Measurements from ENCODE around the gene SAMD3.
"Not testable (repeated sequence)": the region's sequence is repeated elsewhere in the genome, so short reads cannot be mapped to it uniquely, and the experiment has no call there.

The SAMD3 gene

DNA sequence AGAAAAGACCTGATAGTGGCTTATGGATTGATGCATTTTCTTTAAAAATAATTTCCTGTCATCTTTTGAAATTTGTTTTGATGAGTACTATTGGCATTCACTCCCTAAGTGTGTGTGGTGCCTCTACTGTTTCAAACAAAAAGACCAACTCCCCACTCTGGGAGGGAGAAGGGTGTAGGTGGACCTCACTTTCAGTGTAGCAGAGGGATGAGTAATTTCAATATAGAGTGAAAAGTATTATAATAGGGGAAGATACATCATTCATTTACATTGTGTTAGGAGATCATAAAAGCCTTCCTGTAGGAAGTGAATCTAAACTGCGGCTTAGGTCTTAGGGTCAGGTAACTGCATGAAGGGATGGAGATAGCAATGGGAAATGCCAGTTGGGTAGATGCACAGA is 46.4 kb downstream of the SAMD3 start:
- Histone ChIP-seq H3K9me3 (ENCODE audit: control insufficient read depth, insufficient read depth, low read length) (no peaks in the 10 kb centered on the region), H3F3A (ENCODE audit: control insufficient read depth, insufficient read depth) (no peaks in the 10 kb centered on the region), H3K27me3 (ENCODE audit: control insufficient read depth, low read length) (no peaks in the 10 kb centered on the region), H3K79me2 (ENCODE audit: control insufficient read depth, low read length) (no peaks in the 10 kb centered on the region), H4K20me1 (ENCODE audit: control insufficient read depth, insufficient read depth, low read depth, low read length) (no peaks in the 10 kb centered on the region), H3K36me3 (ENCODE audit: control insufficient read depth, low read length) (no peaks in the 10 kb centered on the region), H3K4me3 (ENCODE audit: low read length) (no peak overlapping the region), H3K9me2 (replicated peaks; ENCODE audit: control insufficient read depth, low read length) (no peaks in the 10 kb centered on the region), H3K4me2 (ENCODE audit: low read length) (no peak overlapping the region), H3K4me1 (ENCODE audit: control insufficient read depth, low read length) (no peaks in the 10 kb centered on the region), H3K27ac (ENCODE audit: low read depth, low read length) (no peak overlapping the region)
- TF ChIP-seq EZH2phosphoT487 (IDR thresholded peaks at IDR 0.05; ENCODE audit: borderline replicate concordance, low read length): no peak
- TF ChIP-seq, protein P1, sequence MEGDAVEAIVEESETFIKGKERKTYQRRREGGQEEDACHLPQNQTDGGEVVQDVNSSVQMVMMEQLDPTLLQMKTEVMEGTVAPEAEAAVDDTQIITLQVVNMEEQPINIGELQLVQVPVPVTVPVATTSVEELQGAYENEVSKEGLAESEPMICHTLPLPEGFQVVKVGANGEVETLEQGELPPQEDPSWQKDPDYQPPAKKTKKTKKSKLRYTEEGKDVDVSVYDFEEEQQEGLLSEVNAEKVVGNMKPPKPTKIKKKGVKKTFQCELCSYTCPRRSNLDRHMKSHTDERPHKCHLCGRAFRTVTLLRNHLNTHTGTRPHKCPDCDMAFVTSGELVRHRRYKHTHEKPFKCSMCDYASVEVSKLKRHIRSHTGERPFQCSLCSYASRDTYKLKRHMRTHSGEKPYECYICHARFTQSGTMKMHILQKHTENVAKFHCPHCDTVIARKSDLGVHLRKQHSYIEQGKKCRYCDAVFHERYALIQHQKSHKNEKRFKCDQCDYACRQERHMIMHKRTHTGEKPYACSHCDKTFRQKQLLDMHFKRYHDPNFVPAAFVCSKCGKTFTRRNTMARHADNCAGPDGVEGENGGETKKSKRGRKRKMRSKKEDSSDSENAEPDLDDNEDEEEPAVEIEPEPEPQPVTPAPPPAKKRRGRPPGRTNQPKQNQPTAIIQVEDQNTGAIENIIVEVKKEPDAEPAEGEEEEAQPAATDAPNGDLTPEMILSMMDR (IDR thresholded peaks at IDR 0.05; ENCODE audit: low read depth, low read length, poor library complexity, severe bottlenecking): no peak

- H3K9me3 ChIP-seq (ENCODE audit: control insufficient read depth, insufficient read depth, low read length); H3K4me2 ChIP-seq (ENCODE audit: low read length); H3K4me1 ChIP-seq (ENCODE audit: control insufficient read depth, low read length); H3K27me3 ChIP-seq (ENCODE audit: control insufficient read depth, low read length); H3K27ac ChIP-seq (ENCODE audit: low read depth, low read length); H3K4me3 ChIP-seq (ENCODE audit: low read length); H3K36me3 ChIP-seq (ENCODE audit: control insufficient read depth, low read length); H3K9me2 ChIP-seq (replicated peaks; ENCODE audit: control insufficient read depth, low read length); H4K20me1 ChIP-seq (ENCODE audit: control insufficient read depth, insufficient read depth, low read depth, low read length); H3K79me2 ChIP-seq (ENCODE audit: control insufficient read depth, low read length); H3F3A ChIP-seq (ENCODE audit: control insufficient read depth, insufficient read depth): not testable (repeated sequence)
These were observed 49.3 kb downstream of the SAMD3 start for GRCh38 chr6:130173377-130174004.

- not testable (repeated sequence) for H3K79me2 ChIP-seq (ENCODE audit: control insufficient read depth, low read length); H3K4me1 ChIP-seq (ENCODE audit: control insufficient read depth, low read length); H3K9me2 ChIP-seq (replicated peaks; ENCODE audit: control insufficient read depth, low read length); H3K27ac ChIP-seq (ENCODE audit: low read depth, low read length); H3K4me2 ChIP-seq (ENCODE audit: low read length); H3K36me3 ChIP-seq (ENCODE audit: control insufficient read depth, low read length); H3K9me3 ChIP-seq (ENCODE audit: control insufficient read depth, insufficient read depth, low read length); H4K20me1 ChIP-seq (ENCODE audit: control insufficient read depth, insufficient read depth, low read depth, low read length); H3F3A ChIP-seq (ENCODE audit: control insufficient read depth, insufficient read depth); H3K4me3 ChIP-seq (ENCODE audit: low read length); H3K27me3 ChIP-seq (ENCODE audit: control insufficient read depth, low read length)
These were observed 52.6 kb downstream of the SAMD3 start for GRCh38 chr6:130170160-130170559.

GRCh38 chr6:130167655-130168054 is 55.1 kb downstream of the SAMD3 start:
- TF ChIP-seq EZH2phosphoT487 (IDR thresholded peaks at IDR 0.05; ENCODE audit: borderline replicate concordance, low read length): no peak
- TF ChIP-seq, protein P1 (IDR thresholded peaks at IDR 0.05; ENCODE audit: low read depth, low read length, poor library complexity, severe bottlenecking): no peak
- no peaks in the 10 kb centered on the region for H3K27me3 ChIP-seq (ENCODE audit: control insufficient read depth, low read length)
- H3K9me3 ChIP-seq (ENCODE audit: control insufficient read depth, insufficient read depth, low read length): no peaks in the 10 kb centered on the region
- H3K4me1 ChIP-seq (ENCODE audit: control insufficient read depth, low read length): no peaks in the 10 kb centered on the region
- no peak overlapping the region for H3K27ac ChIP-seq (ENCODE audit: low read depth, low read length)
- no peaks in the 10 kb centered on the region for H3K36me3 ChIP-seq (ENCODE audit: control insufficient read depth, low read length)
- H3K4me2 ChIP-seq (ENCODE audit: low read length): no peak overlapping the region
- H3K79me2 ChIP-seq (ENCODE audit: control insufficient read depth, low read length): no peaks in the 10 kb centered on the region
- H3K9me2 ChIP-seq (replicated peaks; ENCODE audit: control insufficient read depth, low read length): no peaks in the 10 kb centered on the region
- no peak overlapping the region for H3K4me3 ChIP-seq (ENCODE audit: low read length)
- no peaks in the 10 kb centered on the region for H3F3A ChIP-seq (ENCODE audit: control insufficient read depth, insufficient read depth)
- no peaks in the 10 kb centered on the region for H4K20me1 ChIP-seq (ENCODE audit: control insufficient read depth, insufficient read depth, low read depth, low read length)
